Measurements from ENCODE around the gene MCRIP2.

GRCh38 chr16:638836-639235 is 2.8 kb upstream of the MCRIP2 start:
- TF ChIP-seq, protein P1, sequence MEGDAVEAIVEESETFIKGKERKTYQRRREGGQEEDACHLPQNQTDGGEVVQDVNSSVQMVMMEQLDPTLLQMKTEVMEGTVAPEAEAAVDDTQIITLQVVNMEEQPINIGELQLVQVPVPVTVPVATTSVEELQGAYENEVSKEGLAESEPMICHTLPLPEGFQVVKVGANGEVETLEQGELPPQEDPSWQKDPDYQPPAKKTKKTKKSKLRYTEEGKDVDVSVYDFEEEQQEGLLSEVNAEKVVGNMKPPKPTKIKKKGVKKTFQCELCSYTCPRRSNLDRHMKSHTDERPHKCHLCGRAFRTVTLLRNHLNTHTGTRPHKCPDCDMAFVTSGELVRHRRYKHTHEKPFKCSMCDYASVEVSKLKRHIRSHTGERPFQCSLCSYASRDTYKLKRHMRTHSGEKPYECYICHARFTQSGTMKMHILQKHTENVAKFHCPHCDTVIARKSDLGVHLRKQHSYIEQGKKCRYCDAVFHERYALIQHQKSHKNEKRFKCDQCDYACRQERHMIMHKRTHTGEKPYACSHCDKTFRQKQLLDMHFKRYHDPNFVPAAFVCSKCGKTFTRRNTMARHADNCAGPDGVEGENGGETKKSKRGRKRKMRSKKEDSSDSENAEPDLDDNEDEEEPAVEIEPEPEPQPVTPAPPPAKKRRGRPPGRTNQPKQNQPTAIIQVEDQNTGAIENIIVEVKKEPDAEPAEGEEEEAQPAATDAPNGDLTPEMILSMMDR (IDR thresholded peaks at IDR 0.05), result no peak
- no peak for TF ChIP-seq POLR2A (IDR thresholded peaks at IDR 0.05)

Data from right lobe of liver (tissue), 4 donors.